Posterior cingulate gyrus (tissue), 11 donors: Measurements from ENCODE around the gene CD40.

ENCODE experiments used
- DNase-seq, 10 donors: peaks; one replicate each; pipeline versions ENCODE4 v3.0.0 to v3.0.0-alpha.2; 2020 to 2021; ENCODE audit warnings: mixed read lengths in 3 of 10
- intact Hi-C: fragments of 100-400 bp; cut with DNase I; formaldehyde crosslinking; loops from one replicate; pipeline ENCODE4 v1.15.1; 2023

CD40 gene

GRCh38 chr20:46139908-46140482 lies 21.9 kb downstream of the CD40 start:
- DNase-seq = peak in 1 of 10 donors; percentile 81
- intact Hi-C loops = no loop called here

DNA sequence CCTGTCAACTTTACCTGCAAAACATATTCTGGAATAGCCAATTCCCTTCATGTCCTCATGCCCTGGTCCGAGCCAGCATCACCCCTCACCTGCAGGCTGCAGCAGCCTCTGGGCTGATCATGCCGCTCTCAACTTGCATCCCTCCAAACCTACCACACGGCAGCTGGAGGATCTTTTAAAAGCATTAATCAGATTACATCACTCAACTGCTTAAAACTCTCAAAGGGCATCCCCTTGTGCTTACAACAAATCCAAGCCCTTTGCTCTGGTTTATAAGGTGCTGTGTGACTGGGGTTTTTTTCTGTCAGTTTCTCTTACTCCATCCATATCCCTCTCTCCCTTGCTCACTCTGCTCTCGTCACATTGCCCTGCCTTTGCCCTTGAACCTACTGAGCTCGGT lies 24.0 kb downstream of the CD40 start:
- intact Hi-C loops = no loop called here
- DNase-seq = peak in 2 of 10 donors; percentile 2 to 17

- peak in 4 of 10 donors; percentile 19 to 83 (median 56) for DNase-seq
- intact Hi-C loops = no loop called here
These were observed 26.4 kb downstream of the CD40 start for GRCh38 chr20:46144432-46145025.

GRCh38 chr20:46145713-46146112 lies 27.6 kb downstream of the CD40 start:
- peak in 1 of 10 donors; percentile 53 for DNase-seq
- intact Hi-C loops = no loop called here

GRCh38 chr20:46148313-46149208 lies 30.4 kb downstream of the CD40 start:
- peak in 1 of 10 donors; percentile 70 for DNase-seq
- intact Hi-C loops = no loop called here

DNA sequence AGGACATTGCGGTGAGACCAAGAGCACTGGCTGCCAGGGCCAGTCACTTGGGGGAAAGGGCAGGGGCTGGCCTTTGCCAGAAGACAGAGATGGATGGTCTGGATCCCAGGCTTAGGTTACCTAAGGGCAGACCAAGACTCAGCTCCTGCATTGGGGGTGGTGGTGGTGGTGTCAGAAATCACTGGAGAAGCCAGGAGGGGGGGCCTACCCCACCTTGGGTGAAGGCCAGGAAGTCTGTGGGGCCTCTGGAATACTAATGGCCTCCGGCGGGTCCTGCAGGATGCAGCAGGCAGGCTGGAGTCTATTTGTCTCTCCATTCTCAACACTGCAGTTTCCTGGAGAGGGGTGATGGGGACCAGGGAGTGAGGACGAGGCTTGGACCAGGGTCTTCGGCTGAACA lies 32.8 kb downstream of the CD40 start:
- peak in 2 of 10 donors; percentile 43 to 70 for DNase-seq
- intact Hi-C loops = no loop called here

DNA sequence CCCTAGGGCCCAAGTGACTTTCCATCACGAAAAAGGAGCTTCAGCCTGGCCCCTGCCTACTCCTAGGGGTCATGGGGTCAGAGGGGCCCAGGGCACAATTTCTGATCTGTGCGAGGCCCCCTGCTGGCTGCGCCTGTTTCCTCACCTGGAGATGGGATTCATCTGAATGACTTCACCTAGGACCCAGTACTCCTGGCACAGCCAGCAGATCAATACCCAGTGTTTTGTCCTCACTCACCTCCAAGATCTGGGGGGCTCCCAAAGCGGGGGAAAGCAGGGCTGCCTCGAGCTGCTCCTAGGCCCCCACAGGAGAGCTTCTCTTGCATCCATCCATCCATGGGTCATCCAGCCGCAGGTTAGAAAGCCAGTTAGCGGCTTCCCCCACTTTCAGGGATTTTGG lies 33.8 kb downstream of the CD40 start:
- intact Hi-C loops = no loop called here
- DNase-seq = peak in 2 of 10 donors; percentile 61 to 67

DNA sequence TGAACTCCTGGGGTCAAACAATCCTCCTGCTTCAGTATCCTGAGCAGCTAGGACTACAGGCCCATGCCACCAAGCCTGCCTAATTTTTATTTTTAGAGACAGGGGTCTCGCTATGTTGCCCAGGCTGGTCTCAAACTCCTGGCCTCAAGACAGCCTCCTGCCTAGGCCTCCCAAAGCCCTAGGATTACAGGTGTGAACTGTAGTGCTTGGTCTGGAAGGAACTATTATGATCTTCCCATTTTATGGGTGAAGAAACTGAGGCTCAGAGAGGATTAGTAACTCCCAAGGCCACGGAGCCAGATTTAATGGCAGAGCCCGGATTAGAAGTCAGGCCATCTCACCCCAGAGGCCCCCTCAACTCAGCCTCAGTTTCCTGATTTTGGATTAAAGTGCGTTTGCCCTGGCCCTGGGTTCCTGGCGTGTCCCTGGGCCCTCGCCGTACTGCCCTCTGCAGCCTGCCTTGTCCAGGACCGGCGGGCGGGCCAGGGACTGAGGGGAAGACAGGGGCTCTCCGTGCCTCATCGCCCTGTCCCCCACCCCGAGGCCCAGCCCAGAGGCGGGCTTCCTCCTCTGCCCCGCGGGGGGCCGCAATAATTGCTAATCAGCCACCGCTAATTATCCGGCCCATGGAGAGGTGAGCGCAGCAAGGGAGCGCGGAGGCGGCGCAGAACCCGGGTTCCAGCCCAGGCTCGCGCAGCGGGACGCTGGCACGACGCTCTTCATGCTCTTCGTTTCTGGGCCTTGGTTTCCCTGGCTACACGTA lies 34.9 kb downstream of the CD40 start:
- DNase-seq = peak in 2 of 10 donors; percentile 21 to 66
- intact Hi-C loops = no loop called here

GRCh38 chr20:46154305-46154704 lies 36.2 kb downstream of the CD40 start:
- intact Hi-C loops = no loop called here
- DNase-seq = peak in 1 of 10 donors; percentile 26

GRCh38 chr20:46154796-46155195 lies 36.7 kb downstream of the CD40 start:
- intact Hi-C loops = no loop called here
- peak in 1 of 10 donors; percentile 7 for DNase-seq

DNA sequence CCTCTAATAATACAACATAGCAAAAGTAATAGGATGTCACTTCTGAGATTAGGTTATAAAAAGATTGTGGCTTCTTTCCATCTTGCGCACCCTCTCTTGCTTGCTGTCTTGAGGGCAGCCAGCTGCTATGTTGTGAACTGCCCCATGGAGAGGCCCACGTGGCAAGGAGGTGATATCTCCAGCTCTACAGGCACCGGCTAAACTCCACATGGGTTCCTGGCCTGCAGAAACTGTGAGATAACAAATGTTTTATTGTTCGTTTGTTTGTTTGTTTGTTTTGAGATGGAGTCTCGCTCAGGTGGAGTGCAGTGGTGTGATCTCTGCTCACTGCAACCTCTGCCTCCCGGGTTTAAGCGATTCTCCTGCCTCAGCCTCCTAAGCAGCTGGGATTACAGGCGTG lies 38.0 kb downstream of the CD40 start:
- DNase-seq = peak in 2 of 10 donors; percentile 20 to 43

DNA sequence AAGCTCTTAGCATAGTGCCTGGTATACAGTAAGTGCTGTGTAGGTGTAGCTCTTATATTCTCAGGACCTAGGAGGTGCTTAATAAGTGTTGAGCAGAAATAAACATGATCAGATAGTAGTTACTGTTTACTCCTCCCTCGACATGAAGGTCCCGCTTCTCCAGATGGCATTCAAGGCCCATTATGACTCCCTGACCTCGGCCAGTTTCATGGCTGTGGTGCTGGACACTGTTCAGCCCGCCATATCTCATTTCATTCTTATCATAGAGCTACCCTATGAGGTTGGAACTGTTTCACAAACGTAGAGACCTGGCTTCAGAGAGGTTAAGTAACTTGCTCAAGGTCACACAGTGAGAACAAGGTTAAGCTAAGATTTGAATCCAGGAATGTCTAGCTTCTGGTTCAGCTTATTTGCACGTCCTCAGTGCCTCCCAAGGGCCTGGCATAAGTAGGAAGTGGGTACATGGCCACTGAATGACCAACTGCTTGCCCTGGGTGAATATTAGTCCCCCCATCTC lies 39.0 kb downstream of the CD40 start:
- peak in 1 of 10 donors; percentile 16 for DNase-seq
- intact Hi-C loops = no loop called here

More for the DNA sequence above, 38.0 kb downstream of the CD40 start:
- intact Hi-C loops = no loop called here

GRCh38 chr20:46157625-46158024 lies 39.5 kb downstream of the CD40 start:
- peak in 2 of 10 donors; percentile 67 to 70 for DNase-seq
- intact Hi-C loops = no loop called here

DNA sequence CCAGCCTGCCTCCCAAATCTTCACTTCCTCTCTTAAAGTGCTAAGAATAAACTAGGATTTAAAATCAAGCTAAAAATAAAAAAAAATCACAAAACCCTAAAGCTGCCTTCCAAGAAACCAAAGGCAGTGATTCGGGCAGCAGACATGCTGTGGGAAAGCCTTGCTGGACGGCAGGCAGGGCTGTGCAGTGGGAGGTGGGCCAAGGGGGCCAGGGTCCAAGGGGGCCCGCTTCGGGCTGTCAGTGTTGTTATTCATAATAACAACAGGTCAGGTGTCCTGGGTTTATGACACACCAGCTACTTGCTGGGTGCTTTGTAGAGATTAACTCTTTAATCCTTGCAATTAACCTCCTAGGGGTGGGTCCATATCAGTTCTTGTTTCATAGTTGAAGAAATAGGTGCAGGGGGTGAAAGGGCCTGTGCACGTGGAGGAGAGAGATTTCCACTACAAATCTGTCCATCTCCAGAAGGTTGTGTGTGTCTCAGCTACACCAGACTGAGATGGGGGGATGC lies 40.4 kb downstream of the CD40 start:
- DNase-seq = peak in 2 of 10 donors; percentile 32 to 45
- intact Hi-C loops = no loop called here

DNA sequence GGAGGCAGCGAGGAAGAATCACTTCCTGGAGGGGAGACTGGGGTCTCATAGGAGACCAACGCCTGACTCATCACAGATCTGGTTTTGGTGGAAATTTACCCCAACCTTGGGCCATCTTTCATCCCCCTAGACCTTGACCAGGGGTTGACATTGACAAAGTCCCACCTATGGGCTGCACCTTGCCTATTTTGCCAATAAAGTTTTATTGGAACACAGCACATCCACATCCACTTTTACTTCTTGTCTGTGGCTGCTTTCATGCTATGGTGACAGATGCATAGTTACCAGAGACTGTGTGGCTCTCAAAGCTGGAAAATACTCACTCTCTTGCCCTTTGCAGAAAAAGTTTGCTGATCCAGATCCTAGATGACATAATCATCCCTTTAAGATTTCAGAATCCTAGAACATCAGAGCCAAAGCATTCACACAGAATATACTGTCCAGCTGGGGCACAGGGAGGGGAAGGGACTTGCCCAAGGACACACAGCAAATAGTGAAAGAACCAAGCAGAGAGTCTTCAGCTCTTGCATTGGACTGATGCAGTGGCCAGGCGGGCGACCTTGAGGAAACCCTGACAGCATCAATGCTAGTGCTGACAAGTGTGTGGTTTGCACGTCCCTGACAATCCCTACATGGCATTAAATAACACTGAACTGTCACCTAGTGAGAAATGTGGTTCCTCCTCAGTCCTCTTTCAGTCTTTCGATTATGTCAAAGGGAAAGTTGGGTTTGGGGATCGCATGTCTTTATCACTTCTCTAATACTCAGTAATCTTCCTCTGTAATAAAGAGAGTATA lies 41.2 kb downstream of the CD40 start:
- intact Hi-C loops = no loop called here
- DNase-seq = peak in 2 of 10 donors; percentile 34 to 49

GRCh38 chr20:46160661-46161060 lies 42.5 kb downstream of the CD40 start:
- intact Hi-C loops = no loop called here
- peak in 2 of 10 donors; percentile 55 to 57 for DNase-seq

DNA sequence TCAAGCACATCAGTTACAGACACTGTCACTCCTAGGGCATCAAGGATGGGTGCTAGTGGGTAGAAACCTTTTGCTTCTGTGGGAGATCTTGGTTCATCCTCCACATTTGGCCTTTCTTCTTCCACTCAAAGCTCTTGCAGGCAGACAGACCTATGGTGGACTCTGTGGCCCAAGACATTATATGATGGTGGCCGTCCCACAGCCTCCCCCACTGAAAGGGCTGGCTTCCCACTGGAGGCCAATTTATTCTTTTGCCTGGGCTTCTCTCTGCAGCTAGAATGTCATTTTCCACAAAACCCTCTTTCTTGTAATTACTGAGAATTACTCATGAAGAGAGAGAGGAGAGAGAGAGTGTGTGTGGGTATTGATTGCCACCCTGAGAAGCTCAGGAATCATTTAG lies 43.8 kb downstream of the CD40 start:
- intact Hi-C loops = no loop called here
- peak in 2 of 10 donors; percentile 52 to 66 for DNase-seq

GRCh38 chr20:46164254-46164653 lies 46.1 kb downstream of the CD40 start:
- DNase-seq = peak in 1 of 10 donors; percentile 55
- intact Hi-C loops = no loop called here

GRCh38 chr20:46167080-46167479 lies 49.0 kb downstream of the CD40 start:
- DNase-seq = no peak
- intact Hi-C loops = no loop called here
